Activated naive CD8-positive, alpha-beta T cell treated with anti-CD3 and anti-CD28 coated beads, Interleukin-2, amount 10 ng/mL, durations not matched to agents 7 days and 5 days (primary cell): Measurements from ENCODE around the gene OBSCN. TPM values are rescaled to one million over a fixed set of nuclear protein-coding genes. Genes with fewer than 3 reads are reported as not detected.

Experiments used
- ATAC-seq: fragments of 150-1000 bp; cut with Tn5 transposase; one replicate; pipeline ENCODE4 v1.10.0; 2021; ENCODE audit warnings: low read depth, moderate library complexity
- POLR2A ChIA-PET: fragments of 350-600 bp; sonication (Branson Sonifier 250); formaldehyde crosslinking; loops from one replicate; lab custom pipeline; 2021; ENCODE audit warnings: antibody characterized with exemption; lab: Charles Lee
- DNase-seq: peaks from one replicate; pipeline ENCODE4 v3.0.0; 2021
- H3K27ac Mint-ChIP-seq: one replicate; pipeline ENCODE4 v1.8.0; 2022; ENCODE audit warnings: mild to moderate bottlenecking, mixed read lengths
- H3K27me3 Mint-ChIP-seq: one replicate; pipeline ENCODE4 v1.8.0; 2022; ENCODE audit warnings: mild to moderate bottlenecking, moderate library complexity, mixed read lengths
- H3K36me3 Mint-ChIP-seq: one replicate; pipeline ENCODE4 v1.8.0; 2021; ENCODE audit warnings: mild to moderate bottlenecking, mixed read lengths
- H3K4me1 Mint-ChIP-seq: one replicate; pipeline ENCODE4 v1.8.0; 2021; ENCODE audit warnings: mixed read lengths
- H3K4me3 Mint-ChIP-seq: one replicate; pipeline ENCODE4 v1.8.0; 2022; ENCODE audit warnings: mild to moderate bottlenecking, moderate library complexity, mixed read lengths
- H3K9me3 Mint-ChIP-seq: one replicate; pipeline ENCODE4 v1.8.0; 2021; ENCODE audit warnings: mixed read lengths
- total RNA-seq, 2 experiments: library from RNA; stranded (reverse); gene quantifications; one replicate each; pipeline ENCODE4 v1.2.3, GENCODE V29; 2021

The OBSCN gene
- total RNA-seq, 2 experiments from 2014 or later = 44.3 to 44.7 TPM

DNA sequence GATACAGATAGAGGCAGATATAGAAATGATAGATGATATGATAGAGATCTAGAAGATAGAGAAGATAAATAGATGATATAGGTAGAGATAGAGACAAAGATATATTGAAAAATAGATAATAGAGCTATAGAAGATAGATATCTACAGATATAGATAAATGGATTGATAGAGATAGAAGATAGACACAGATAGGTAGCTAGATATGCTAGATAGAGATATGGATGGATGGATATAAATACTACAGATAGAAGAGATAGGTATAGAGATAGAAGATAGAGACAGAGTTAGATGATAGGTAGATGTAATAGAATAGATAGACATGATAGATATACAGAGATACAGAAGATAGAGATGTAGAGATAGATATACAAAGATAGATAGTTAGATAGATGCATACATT is 177.4 kb downstream of the OBSCN start:
- H3K9me3 Mint-ChIP-seq = no peaks in the 10 kb centered on the region
- no peak for DNase-seq
- POLR2A ChIA-PET = no interaction called here
- no peaks in the 10 kb centered on the region for H3K36me3 Mint-ChIP-seq
- H3K27ac Mint-ChIP-seq = no peak overlapping the region
- H3K4me1 Mint-ChIP-seq = no peaks in the 10 kb centered on the region
- no peak overlapping the region for H3K4me3 Mint-ChIP-seq
- peaks cover 33% of the 10 kb centered on the region for H3K27me3 Mint-ChIP-seq
- ATAC-seq = no peak

DNA sequence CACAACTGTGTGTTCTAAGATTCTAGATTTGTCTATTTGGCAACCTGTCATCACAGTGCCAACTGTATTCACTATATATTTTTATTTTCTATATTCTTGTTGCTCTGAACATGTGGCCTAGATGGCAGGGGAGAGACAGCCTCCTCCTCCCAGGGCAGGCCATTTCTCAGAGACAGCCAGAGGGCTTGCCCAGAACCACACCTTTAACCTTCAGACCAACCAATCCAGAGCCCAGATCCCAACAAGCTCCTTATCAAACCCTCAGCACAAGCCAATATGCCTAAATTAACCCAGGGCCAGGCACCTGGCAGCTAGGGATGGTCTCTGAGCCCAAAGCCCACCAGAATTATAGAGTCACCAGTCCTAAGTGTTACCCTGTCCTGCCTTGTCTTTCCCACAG is 179.5 kb downstream of the OBSCN start:
- Mint-ChIP-seq H3K36me3 (no peaks in the 10 kb centered on the region), H3K4me3 (no peak overlapping the region), H3K9me3 (no peaks in the 10 kb centered on the region), H3K27me3 (peaks cover 22% of the 10 kb centered on the region), H3K27ac (no peak overlapping the region), H3K4me1 (no peaks in the 10 kb centered on the region)
- no peak for ATAC-seq
- POLR2A ChIA-PET = interaction anchor here (1.5 kb wide), 1 partner anchor 19 kb away, joined by 3 read pairs; the partner anchor contains the start of gene TRIM11
- peak; percentile 10 for DNase-seq

DNA sequence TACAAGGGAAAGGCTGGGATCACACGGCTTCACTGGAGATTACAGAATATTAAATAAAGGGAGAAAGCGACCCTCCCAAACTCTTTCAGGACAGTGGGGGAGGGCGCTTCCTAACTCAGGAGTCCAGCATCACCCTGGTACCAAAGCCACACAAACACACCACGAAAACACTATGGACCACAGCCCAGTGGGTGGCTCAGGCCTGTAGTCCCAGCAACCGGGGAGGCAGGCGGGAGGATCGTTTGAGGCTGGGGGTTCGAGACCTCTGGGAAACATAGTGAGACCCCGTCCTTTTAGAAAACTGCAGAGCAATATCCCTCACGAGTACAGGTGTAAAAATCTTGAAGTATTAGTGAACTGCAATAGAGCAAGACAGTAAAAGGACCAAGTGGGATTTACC is 182.8 kb downstream of the OBSCN start:
- Mint-ChIP-seq H3K4me3 (no peak overlapping the region), H3K36me3 (no peaks in the 10 kb centered on the region), H3K27me3 (peaks cover 2% of the 10 kb centered on the region), H3K27ac (no peak overlapping the region), H3K4me1 (no peaks in the 10 kb centered on the region), H3K9me3 (no peaks in the 10 kb centered on the region)
- ATAC-seq = no peak
- no peak for DNase-seq
- POLR2A ChIA-PET = interaction anchor here (1.1 kb wide), 1 partner anchor 14 kb away, joined by 3 read pairs; no protein-coding TSS in a partner anchor

DNA sequence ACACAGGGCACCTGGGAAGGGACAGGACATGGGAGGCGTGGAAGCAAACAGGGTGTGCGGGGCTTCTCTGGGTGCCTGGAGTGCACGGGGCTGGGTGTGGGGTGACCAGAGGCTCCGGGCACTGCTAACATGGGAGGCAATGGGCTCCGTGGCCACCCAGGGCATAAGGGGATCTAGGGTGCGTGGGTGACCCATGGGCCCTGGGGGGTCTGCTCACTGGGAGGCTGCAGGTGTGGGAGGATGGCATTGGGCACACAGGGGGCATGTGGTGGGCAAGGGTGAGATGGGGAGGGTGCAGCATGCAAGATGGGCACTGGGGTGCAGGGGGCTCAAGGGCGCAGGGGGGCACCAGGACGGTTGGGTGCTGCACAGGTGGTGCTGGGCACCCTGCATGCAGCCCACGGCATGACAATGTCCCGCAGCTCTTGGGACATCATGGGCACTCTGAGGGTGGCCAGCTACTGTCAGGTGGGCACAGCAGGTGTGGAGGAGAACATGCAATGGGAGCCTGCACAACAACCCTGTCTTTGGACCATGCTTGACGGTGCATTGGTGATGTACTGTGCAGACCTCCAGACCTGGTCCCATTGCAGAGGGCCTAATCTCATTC is 183.7 kb downstream of the OBSCN start:
- Mint-ChIP-seq H3K4me3 (no peak overlapping the region), H3K4me1 (no peaks in the 10 kb centered on the region), H3K36me3 (peaks cover 6% of the 10 kb centered on the region), H3K9me3 (no peaks in the 10 kb centered on the region), H3K27me3 (no peaks in the 10 kb centered on the region), H3K27ac (no peak overlapping the region)
- peak; percentile 34 for DNase-seq
- peak; percentile 14 for ATAC-seq
- POLR2A ChIA-PET = interaction anchor here (1.1 kb wide), 1 partner anchor 97 kb away, joined by 3 read pairs; no protein-coding TSS in a partner anchor

DNA sequence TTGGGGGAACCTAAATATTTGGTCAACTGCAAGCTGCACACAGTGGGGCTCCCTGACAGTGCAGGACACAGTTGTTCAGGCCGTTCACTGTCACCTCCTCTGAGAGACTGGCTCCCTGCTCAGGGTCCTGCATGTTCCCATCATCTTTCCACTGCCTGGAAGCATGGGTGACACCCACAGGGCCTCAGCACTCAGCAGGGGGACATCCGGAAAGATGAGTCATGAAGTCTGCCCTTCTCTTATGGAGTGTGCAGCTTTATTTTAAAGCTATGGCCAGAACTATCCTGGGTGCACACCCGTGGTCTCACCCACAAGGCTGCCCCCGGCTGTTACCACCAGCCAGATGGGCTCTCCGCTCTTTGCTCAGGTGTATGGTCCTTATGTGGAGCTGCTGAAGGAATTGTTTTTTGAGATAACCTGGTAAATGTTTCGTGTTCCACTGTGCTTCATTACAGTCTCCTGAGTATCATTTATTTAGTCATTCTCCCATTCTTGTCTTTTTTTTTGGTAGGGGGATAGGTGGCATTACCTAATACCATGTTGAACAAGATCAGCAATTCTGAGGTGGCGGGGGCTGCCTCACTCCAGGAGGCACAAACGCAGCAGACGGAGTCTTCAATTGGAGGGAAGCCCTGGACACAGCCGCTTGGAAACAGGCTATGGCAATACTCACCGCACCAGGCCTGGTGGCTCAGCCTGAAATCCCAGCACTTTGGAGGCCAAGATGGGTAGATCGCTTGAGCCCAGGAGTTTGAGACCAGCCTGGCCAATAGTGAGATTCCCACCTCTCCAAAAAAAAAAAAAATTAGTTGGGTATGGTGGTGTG is 184.5 kb downstream of the OBSCN start:
- POLR2A ChIA-PET = interaction anchor here (1.1 to 1.7 kb wide), 3 partner anchors 11 to 96 kb away, joined by 3 to 7 read pairs (median 3); no protein-coding TSS in a partner anchor
- peaks cover 6% of the 10 kb centered on the region for H3K36me3 Mint-ChIP-seq
- H3K27ac Mint-ChIP-seq = no peak overlapping the region
- no peaks in the 10 kb centered on the region for H3K4me1 Mint-ChIP-seq
- DNase-seq (peak; percentile 22), ATAC-seq (no peak)
- H3K4me3 Mint-ChIP-seq = no peak overlapping the region
- H3K9me3 Mint-ChIP-seq = no peaks in the 10 kb centered on the region
- no peaks in the 10 kb centered on the region for H3K27me3 Mint-ChIP-seq

DNA sequence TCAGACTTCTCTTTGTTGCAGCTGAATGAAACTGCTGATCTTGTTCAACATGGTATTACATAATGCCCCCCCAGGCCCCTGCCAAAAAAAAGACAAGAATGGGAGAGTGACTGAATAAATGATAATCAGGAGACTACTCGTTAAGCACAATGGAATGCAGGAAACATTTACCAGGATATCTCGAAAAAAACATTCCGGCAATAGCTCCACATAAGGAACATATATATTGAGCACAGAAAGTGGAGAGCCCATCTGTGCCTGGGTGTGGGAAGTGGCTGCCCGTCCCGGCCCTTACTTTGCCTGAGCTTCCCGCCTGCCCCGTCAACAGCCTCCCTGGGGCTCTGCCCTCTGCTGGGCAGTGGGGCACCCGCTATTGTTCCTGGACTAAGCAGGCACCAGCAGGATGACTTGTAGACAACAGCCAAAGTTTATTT is 185.4 kb downstream of the OBSCN start:
- peaks cover 9% of the 10 kb centered on the region for H3K4me1 Mint-ChIP-seq
- DNase-seq (peak; percentile 19), ATAC-seq (no peak)
- H3K9me3 Mint-ChIP-seq = no peaks in the 10 kb centered on the region
- POLR2A ChIA-PET = interaction anchor here (1.1 to 1.7 kb wide), 2 partner anchors 10 to 12 kb away, joined by 3 to 7 read pairs; no protein-coding TSS in a partner anchor
- H3K27ac Mint-ChIP-seq = no peak overlapping the region
- peaks cover 14% of the 10 kb centered on the region for H3K36me3 Mint-ChIP-seq
- H3K27me3 Mint-ChIP-seq = no peaks in the 10 kb centered on the region
- no peak overlapping the region for H3K4me3 Mint-ChIP-seq

DNA sequence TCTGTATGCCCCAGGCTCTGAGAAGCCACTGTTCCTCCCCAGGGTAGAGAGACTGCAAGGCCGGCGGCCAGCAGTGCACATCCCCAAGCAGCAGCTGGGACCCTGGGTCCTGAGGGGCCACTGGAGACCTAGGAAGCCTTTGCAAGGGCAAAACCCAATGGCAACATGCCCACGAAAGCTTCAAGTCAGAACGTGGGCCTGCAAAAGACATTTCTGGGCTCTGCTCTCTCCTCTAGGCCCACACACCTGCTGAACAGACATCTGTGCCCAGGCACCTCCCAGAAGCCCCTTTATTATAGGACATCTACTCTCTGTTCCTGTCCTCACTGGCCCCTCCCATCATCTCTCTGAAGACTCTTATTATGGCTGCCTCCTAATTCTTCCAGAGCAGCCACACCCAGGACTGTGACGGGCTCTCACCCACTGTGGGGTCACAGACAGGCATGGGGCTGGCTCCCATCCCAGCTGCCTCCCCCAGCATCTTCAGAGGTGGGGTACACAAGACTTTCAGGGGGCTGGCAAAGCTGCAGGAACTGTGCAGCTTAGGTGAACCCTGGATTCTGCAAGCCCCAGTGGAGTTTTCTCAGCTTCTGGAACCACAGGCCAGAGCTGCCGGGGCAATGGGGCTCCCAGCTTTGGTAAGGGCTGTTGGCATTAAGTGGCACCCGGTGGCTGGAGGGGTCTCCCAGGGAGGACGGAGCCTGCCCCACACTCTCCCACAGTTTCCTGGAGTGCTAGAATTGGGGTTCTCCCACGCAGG is 186.1 kb downstream of the OBSCN start:
- Mint-ChIP-seq H3K4me3 (no peak overlapping the region), H3K36me3 (peaks cover 14% of the 10 kb centered on the region), H3K9me3 (no peaks in the 10 kb centered on the region), H3K4me1 (peaks cover 11% of the 10 kb centered on the region), H3K27me3 (no peaks in the 10 kb centered on the region), H3K27ac (no peak overlapping the region)
- DNase-seq (peak; percentile 21), ATAC-seq (no peak)
- POLR2A ChIA-PET = no interaction called here

DNA sequence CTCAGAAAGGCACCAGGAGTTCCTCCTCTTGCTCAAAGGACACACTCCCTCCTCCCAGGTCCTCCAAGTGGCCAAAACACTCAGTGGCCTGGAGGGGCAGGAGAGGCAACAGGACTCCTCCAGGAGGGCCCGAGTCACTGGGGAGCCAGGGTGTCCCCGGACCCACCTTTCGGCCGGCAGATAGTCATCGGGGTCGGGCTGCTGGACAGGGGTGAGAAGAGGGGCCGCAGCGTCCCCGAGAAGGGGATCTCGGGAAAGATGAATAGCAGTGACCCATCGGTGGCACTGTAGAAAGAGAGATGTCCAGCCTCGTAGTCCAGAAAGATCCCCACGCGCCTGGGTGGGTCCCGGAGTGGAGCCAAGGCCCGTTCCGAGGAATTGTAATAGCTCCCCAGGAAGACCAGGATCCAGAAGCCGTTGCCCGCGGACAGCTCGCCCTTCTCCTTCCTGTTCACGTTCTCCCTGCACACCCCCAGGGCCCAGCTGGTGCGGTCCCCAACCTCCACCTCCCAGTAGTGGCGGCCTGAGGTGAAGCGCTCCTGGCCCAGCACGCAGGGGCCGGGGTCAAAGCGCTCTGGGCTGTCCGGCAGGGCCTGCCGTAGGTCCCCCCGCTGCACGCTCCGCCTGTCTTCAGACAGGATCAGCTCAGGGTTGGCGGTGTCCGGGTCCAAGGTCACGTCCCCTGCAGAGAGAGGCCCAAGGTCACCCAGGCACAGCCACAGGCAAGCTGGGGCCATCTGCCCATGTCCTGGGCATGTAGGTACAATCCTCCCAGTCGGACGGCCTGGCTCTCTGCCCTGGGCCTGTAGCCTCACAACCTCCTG is 186.9 kb downstream of the OBSCN start:
- ATAC-seq = no peak
- no peaks in the 10 kb centered on the region for H3K9me3 Mint-ChIP-seq
- no peak overlapping the region for H3K27ac Mint-ChIP-seq
- peaks cover 14% of the 10 kb centered on the region for H3K36me3 Mint-ChIP-seq
- no peak overlapping the region for H3K4me3 Mint-ChIP-seq
- POLR2A ChIA-PET = interaction anchor here (0.8 kb wide), 1 partner anchor 12 kb away, joined by 9 read pairs; the partner anchor contains the start of gene TRIM11
- H3K4me1 Mint-ChIP-seq = peaks cover 14% of the 10 kb centered on the region
- H3K27me3 Mint-ChIP-seq = no peaks in the 10 kb centered on the region
- peak; percentile 28 for DNase-seq

DNA sequence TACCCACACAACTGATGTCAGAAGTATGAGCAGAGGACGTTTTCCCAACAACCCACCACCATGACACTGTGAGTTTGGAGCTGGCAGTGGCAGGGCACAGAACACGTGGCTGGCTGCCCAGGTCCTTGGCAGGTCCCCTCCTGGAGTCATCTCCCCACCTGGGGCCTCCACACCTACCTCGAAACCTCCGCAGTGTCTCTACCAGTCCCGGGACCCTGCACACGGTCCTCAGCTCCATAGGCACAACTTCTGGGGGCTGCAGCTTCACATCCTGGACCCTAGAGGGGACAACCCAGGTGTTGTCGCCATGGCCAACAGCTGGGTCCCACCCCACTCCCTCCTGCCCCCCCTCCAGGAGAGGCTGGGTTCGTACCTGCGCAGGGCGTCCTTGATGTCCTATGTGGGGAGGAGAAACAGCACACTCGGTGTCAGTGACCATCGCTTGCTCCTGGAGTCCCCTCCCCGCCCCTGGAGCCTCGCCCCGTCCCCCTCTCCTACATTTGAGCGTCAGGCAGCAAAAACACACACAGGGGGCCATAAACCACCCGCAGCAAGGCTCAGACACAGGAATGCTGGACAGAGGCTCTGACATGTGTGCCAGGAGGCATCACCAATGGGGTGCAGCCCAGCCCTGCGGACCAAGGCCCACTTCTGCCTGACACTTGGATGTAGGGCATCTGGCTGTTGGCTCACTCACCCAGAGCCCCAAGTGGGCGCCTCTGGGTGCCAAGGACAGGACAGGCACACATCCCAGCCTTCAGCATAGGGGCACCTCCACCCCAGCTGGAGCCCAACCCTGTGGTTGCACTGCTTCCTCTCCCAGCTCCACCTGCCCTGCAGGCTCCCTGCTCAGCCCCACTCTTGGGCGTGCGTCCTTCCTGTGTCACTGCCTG is 189.2 kb downstream of the OBSCN start:
- Mint-ChIP-seq H3K4me1 (peaks cover 18% of the 10 kb centered on the region), H3K9me3 (no peaks in the 10 kb centered on the region), H3K36me3 (peaks cover 21% of the 10 kb centered on the region), H3K27me3 (no peaks in the 10 kb centered on the region), H3K4me3 (no peak overlapping the region), H3K27ac (peak overlapping the region; percentile 5)
- no peak for ATAC-seq
- DNase-seq = peak; percentile 31
- POLR2A ChIA-PET = interaction anchor here (1.2 kb wide), 1 partner anchor 9 kb away, joined by 3 read pairs; no protein-coding TSS in a partner anchor

DNA sequence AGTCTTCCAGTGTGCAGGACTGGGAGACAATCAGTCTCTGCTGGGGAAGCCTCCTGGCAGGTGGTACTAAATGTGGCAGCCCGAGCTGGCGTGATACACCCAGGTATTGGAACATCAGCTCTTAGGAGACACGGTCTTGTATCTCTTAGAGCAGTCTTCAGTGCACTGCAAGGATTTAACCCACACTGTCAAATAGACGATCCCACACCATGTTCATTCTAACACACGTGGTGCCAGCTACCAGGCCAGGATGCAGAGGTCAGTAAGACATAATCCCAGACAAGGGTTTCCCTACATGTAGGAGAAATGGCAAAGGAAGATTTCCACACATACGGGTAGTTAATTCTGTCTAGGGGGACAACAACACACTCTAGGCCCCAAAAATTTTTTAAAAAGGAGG is 190.1 kb downstream of the OBSCN start:
- Mint-ChIP-seq H3K27me3 (no peaks in the 10 kb centered on the region), H3K27ac (peak overlapping the region; percentile 56), H3K9me3 (no peaks in the 10 kb centered on the region), H3K36me3 (peaks cover 25% of the 10 kb centered on the region), H3K4me3 (no peak overlapping the region), H3K4me1 (peaks cover 27% of the 10 kb centered on the region)
- ATAC-seq = no peak
- no peak for DNase-seq
- POLR2A ChIA-PET = interaction anchor here (0.7 kb wide), 1 partner anchor 9 kb away, joined by 3 read pairs; the partner anchor contains the start of gene TRIM11

DNA sequence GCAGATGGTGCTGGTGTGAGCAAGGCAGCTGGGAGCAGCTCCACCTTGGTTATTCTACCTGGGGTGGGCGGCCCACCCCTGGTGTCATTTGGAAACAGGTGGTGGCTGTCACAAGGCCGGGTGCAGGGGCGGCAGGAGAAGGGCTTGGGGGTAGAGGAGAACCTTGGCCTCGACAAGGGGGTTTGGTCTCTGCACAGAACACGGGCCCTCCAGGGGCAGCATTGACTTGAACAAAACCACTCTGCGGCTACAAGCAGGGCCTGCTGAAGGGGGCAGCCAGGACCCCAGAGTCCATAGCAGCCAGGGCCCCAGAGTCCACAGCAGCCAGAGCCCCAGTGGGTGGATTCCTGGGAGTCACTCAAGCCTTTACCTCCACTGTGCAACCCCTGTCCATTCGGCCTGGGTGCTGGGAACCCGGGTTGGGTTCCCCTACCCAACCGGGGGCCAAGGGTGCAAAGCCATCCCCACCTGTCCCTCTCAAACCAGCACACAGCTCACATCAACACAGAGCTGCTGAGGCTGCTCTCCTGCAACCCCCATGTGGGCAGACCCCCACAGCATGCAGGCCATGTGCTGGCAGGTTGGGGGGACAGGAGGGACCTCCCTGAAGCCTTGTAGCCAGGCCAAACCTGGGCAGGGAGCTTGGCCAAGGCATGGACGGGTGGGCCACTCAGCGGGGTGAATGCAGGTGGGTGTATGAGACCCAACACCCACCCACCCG is 191.1 kb downstream of the OBSCN start:
- Mint-ChIP-seq H3K9me3 (no peaks in the 10 kb centered on the region), H3K4me3 (no peak overlapping the region), H3K27me3 (no peaks in the 10 kb centered on the region), H3K27ac (no peak overlapping the region), H3K4me1 (peaks cover 36% of the 10 kb centered on the region), H3K36me3 (peaks cover 27% of the 10 kb centered on the region)
- POLR2A ChIA-PET = interaction anchor here (0.7 kb wide), 1 partner anchor 8 kb away, joined by 3 read pairs; the partner anchor contains the start of gene TRIM11
- ATAC-seq = no peak
- DNase-seq = no peak
